Smooth muscle cell (in vitro differentiated cells): ENCODE results near the gene NADSYN1. TPM values are rescaled to one million over a fixed set of nuclear protein-coding genes. Genes with fewer than 3 reads are reported as not detected.

Experiments used
- DNase-seq: peaks from one replicate; lab custom pipeline; 2025; ENCODE audit not compliant: unreplicated experiment; lab: John Stamatoyannopoulos, UW
- H2AFZ ChIP-seq: fragments of 200-600 bp; sonication (generic); 2 replicates; pipeline ENCODE4 v1.6.0; 2016; ENCODE audit warnings: antibody characterized with exemption, low read depth, mild to moderate bottlenecking
- H3F3A ChIP-seq: fragments of 200-600 bp; sonication (generic); 2 replicates; pipeline ENCODE4 v1.6.0; 2017; ENCODE audit warnings: antibody characterized with exemption, low read depth
- H3K27ac ChIP-seq: fragments of 200-600 bp; sonication (generic); 2 replicates; pipeline ENCODE4 v1.5.1; 2016; ENCODE audit warnings: low read depth, mild to moderate bottlenecking
- H3K27me3 ChIP-seq: fragments of 200-600 bp; sonication (generic); 2 replicates; pipeline ENCODE4 v1.6.1; 2016; ENCODE audit warnings: low read depth, mild to moderate bottlenecking
- H3K36me3 ChIP-seq: fragments of 200-600 bp; sonication (generic); 2 replicates; pipeline ENCODE4 v1.5.1; 2016; ENCODE audit warnings: low read depth
- H3K4me1 ChIP-seq: fragments of 200-600 bp; sonication (generic); 2 replicates; pipeline ENCODE4 v1.5.1; 2016; ENCODE audit warnings: low read depth
- H3K4me2 ChIP-seq: fragments of 200-600 bp; sonication (generic); 2 replicates; pipeline ENCODE4 v1.6.0; 2016; ENCODE audit warnings: mild to moderate bottlenecking
- H3K4me3 ChIP-seq: fragments of 200-600 bp; sonication (generic); 2 replicates; pipeline ENCODE4 v1.5.1; 2016; ENCODE audit warnings: mild to moderate bottlenecking
- H3K79me2 ChIP-seq: fragments of 200-600 bp; sonication (generic); 2 replicates; pipeline ENCODE4 v1.6.0; 2016; ENCODE audit warnings: low read depth, mild to moderate bottlenecking
- H3K9ac ChIP-seq: fragments of 200-600 bp; sonication (generic); 2 replicates; pipeline ENCODE4 v1.6.0; 2016; ENCODE audit warnings: low read depth
- H3K9me3 ChIP-seq: fragments of 200-600 bp; sonication (generic); replicated peaks from 2 replicates; pipeline ENCODE4 v1.5.1; 2016; ENCODE audit warnings: low read depth
- H4K20me1 ChIP-seq: fragments of 200-600 bp; sonication (generic); 2 replicates; pipeline ENCODE4 v1.6.0; 2016; ENCODE audit warnings: low read depth
- WGBS: methylation state at CpG from one replicate; pipeline ENCODE4 v1.1.7; 2016; ENCODE audit warnings: low lambda C conversion rate; 5-methylcytosine and 5-hydroxymethylcytosine counted together
- polyA plus RNA-seq: library from polyadenylated mRNA; unstranded; fragments of >200 nt; fragmentation: Nextera tagmentation; extraction: Ambion mirVana; gene quantifications from 2 replicates; pipeline ENCODE4 v1.2.1, GENCODE V29; 2016
- total RNA-seq: library from RNA; depleted of rRNA; stranded (reverse); fragments of >200 nt; gene quantifications from 2 replicates; pipeline ENCODE4 v1.2.3, GENCODE V29; 2014
- TF ChIP-seq, protein P1 (sequence below): fragments of 200-600 bp; sonication (generic); IDR thresholded peaks from 2 replicates; pipeline ENCODE4 v1.5.1; 2017; ENCODE audit warnings: borderline replicate concordance, mild to moderate bottlenecking, antibody characterized with exemption; ENCODE audit not compliant: insufficient read depth, poor library complexity, severe bottlenecking

The NADSYN1 gene
- total and polyA plus RNA-seq, 2 experiments from 2014 or later = 30.2 to 33.8 TPM

DNA sequence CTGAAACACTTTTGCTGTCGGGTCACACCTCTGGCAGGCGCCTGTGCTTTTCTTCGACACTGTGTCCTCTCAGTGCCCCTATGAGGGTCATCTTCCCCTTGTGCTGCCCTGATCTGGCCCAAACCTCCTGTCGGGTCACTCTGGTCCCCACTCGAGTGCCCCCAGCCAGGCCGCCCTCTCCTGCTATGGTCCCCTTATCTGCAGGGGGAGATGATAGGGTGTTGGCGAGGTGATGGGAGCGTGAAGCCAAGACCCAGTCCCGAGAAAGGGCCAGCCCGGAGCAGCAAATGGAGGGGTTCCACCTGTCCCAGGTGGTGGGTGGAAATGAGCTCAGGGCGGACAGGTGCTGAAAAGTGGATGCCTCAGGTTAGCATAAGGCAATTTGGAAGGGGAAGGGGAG, 9.7 kb downstream of the NADSYN1 start:
- no peaks in the 10 kb centered on the region for H3K79me2 ChIP-seq
- H3K4me3 ChIP-seq = no peak overlapping the region
- no peaks in the 10 kb centered on the region for H3F3A ChIP-seq
- no peaks in the 10 kb centered on the region for H3K9me3 ChIP-seq
- H4K20me1 ChIP-seq = peaks cover 5% of the 10 kb centered on the region
- no peak overlapping the region for H3K9ac ChIP-seq
- no peak overlapping the region for H3K27ac ChIP-seq
- 94% methylated on average over 11 of the region's 11 CpGs for WGBS
- H3K27me3 ChIP-seq = no peaks in the 10 kb centered on the region
- H3K36me3 ChIP-seq = peaks cover 3% of the 10 kb centered on the region
- H3K4me2 ChIP-seq = no peak overlapping the region
- H2AFZ ChIP-seq = no peak overlapping the region
- H3K4me1 ChIP-seq = no peaks in the 10 kb centered on the region
- DNase-seq = no peak
- TF ChIP-seq, protein P1, sequence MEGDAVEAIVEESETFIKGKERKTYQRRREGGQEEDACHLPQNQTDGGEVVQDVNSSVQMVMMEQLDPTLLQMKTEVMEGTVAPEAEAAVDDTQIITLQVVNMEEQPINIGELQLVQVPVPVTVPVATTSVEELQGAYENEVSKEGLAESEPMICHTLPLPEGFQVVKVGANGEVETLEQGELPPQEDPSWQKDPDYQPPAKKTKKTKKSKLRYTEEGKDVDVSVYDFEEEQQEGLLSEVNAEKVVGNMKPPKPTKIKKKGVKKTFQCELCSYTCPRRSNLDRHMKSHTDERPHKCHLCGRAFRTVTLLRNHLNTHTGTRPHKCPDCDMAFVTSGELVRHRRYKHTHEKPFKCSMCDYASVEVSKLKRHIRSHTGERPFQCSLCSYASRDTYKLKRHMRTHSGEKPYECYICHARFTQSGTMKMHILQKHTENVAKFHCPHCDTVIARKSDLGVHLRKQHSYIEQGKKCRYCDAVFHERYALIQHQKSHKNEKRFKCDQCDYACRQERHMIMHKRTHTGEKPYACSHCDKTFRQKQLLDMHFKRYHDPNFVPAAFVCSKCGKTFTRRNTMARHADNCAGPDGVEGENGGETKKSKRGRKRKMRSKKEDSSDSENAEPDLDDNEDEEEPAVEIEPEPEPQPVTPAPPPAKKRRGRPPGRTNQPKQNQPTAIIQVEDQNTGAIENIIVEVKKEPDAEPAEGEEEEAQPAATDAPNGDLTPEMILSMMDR = no peak

DNA sequence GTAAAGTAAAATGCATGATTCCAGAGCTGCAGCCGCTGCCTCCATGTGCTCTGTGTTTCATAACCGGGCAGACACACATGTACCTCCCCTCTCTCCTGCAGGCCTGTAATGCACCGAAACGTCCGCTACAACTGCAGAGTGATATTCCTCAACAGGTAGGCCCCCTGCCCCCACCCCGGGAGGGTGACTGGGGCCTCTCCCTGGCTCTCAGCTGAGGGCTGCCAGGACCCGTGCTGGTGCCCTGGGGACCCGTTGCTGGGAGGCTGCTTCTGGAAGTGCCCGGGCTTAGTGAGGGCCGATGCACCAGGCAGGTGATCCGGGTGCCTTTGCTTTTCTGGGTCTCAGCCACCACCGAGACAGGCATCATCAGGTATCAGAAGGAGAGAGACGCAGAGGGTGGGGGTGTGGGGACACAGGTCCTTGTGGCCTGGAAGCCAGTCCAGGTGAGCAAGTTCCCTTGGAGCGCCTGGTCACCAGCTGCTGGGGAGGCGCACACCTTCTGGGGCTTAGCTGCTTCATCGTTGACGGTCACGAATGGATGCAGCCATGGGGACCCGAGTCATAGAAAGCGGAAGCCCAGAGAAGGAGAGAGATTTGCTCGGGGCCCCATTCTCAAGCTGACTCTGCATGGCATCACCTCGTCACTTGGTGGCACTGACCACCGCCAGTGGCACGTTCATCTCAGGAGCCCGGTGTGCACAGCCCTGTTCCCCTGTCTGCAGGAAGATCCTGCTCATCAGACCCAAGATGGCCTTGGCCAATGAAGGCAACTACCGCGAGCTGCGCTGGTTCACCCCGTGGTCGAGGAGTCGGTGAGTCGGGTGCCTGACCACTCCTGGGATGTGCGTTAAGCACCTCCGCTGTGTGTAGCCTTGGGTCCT, 10.6 kb downstream of the NADSYN1 start:
- no peak overlapping the region for H3K27ac ChIP-seq
- TF ChIP-seq, protein P1 = no peak
- H3K36me3 ChIP-seq = peaks cover 3% of the 10 kb centered on the region
- H3K4me2 ChIP-seq = no peak overlapping the region
- H3K4me3 ChIP-seq = no peak overlapping the region
- peaks cover 5% of the 10 kb centered on the region for H4K20me1 ChIP-seq
- H3K79me2 ChIP-seq = no peaks in the 10 kb centered on the region
- no peaks in the 10 kb centered on the region for H3K9me3 ChIP-seq
- H3K4me1 ChIP-seq = no peaks in the 10 kb centered on the region
- H3K27me3 ChIP-seq = no peaks in the 10 kb centered on the region
- no peaks in the 10 kb centered on the region for H3F3A ChIP-seq
- no peak overlapping the region for H3K9ac ChIP-seq
- over 99% methylated on average over 32 of the region's 34 CpGs for WGBS
- no peak for DNase-seq
- H2AFZ ChIP-seq = no peak overlapping the region

GRCh38 chr11:71465054-71465453, 12.1 kb downstream of the NADSYN1 start:
- Histone ChIP-seq H3K4me3 (no peak overlapping the region), H3K9me3 (no peaks in the 10 kb centered on the region), H3K36me3 (peaks cover 3% of the 10 kb centered on the region), H3K9ac (no peak overlapping the region), H4K20me1 (peaks cover 5% of the 10 kb centered on the region), H3K27ac (no peak overlapping the region), H3K4me2 (no peak overlapping the region), H3F3A (no peaks in the 10 kb centered on the region), H2AFZ (no peak overlapping the region), H3K27me3 (no peaks in the 10 kb centered on the region), H3K4me1 (no peaks in the 10 kb centered on the region), H3K79me2 (no peaks in the 10 kb centered on the region)
- DNase-seq = no peak
- TF ChIP-seq, protein P1 = no peak
- WGBS = 93% methylated on average over 4 of the region's 4 CpGs
